SK-N-SH (cell line): Measurements from ENCODE around the gene DUSP3. TPM values are rescaled to one million over a fixed set of nuclear protein-coding genes. Genes with fewer than 3 reads are reported as not detected.

Experiments used
- CTCF ChIA-PET: fragments of 300-600, 350-600 bp; formaldehyde crosslinking; extraction: SDS; loops from one replicate; lab custom pipeline; 2021; lab: Yijun Ruan, JAX
- POLR2A ChIA-PET: fragments of 350-600 bp; sonication (Branson Sonifier 250); formaldehyde crosslinking; extraction: SDS; loops from one replicate; lab custom pipeline; 2020; ENCODE audit warnings: antibody characterized with exemption, inconsistent platforms; lab: Yijun Ruan, JAX
- DNase-seq: peaks from one replicate; pipeline ENCODE4 v3.0.0; 2012
- H2AFZ ChIP-seq: fragments of 200-600 bp; sonication (generic); 2 replicates; pipeline ENCODE4 v1.8.1; 2016; ENCODE audit warnings: antibody characterized with exemption, mild to moderate bottlenecking, low read depth
- H3F3A ChIP-seq: fragments of 200-600 bp; sonication (generic); replicated peaks from 2 replicates; pipeline ENCODE3; 2016; ENCODE audit warnings: antibody characterized with exemption, mild to moderate bottlenecking; ENCODE audit not compliant: insufficient read depth
- H3K27ac ChIP-seq, 2 experiments: fragments of 200-500 bp in 1 of 2; fragments of 200-600 bp in 1 of 2; sonication (Bioruptor generic) in 1 of 2; sonication (generic), shearing (Covaris generic) in 1 of 2; 2 replicates each; pipeline versions ENCODE4 v1.5.1 to v1.6.1; 2014 to 2016; ENCODE audit warnings: low read depth in 2 of 2, inconsistent platforms in 1 of 2, low read length in 1 of 2, mild to moderate bottlenecking in 1 of 2, mixed read lengths in 1 of 2
- H3K27me3 ChIP-seq: fragments of 200-600 bp; sonication (generic), shearing (Covaris generic); 2 replicates; pipeline ENCODE4 v1.6.1; 2016; ENCODE audit warnings: mixed run types; ENCODE audit not compliant: insufficient read depth
- H3K36me3 ChIP-seq, 2 experiments: fragments of 200-500 bp in 1 of 2; fragments of 200-600 bp in 1 of 2; sonication (Bioruptor generic) in 1 of 2; sonication (generic) in 1 of 2; replicated peaks in 1 of 2; 2 replicates each; pipeline versions ENCODE3 to v1.5.1; 2014 to 2016; ENCODE audit warnings: low read length in 1 of 2, mild to moderate bottlenecking in 1 of 2; ENCODE audit not compliant: insufficient read depth in 2 of 2, control insufficient read depth in 1 of 2
- H3K4me1 ChIP-seq, 2 experiments: fragments of 200-500 bp in 1 of 2; fragments of 200-600 bp in 1 of 2; sonication (Bioruptor generic) in 1 of 2; sonication (generic), shearing (Covaris generic) in 1 of 2; 2 replicates each; pipeline versions ENCODE4 v1.5.1 to v1.6.1; 2014 to 2016; ENCODE audit warnings: low read depth in 1 of 2, low read length in 1 of 2, mixed run types in 1 of 2; ENCODE audit not compliant: insufficient read depth in 2 of 2, control insufficient read depth in 1 of 2
- H3K4me2 ChIP-seq: fragments of 200-600 bp; sonication (generic), shearing (Covaris generic); 2 replicates; pipeline ENCODE4 v1.6.1; 2017; ENCODE audit warnings: mixed run types
- H3K4me3 ChIP-seq, 2 experiments: fragments of 200-500 bp in 1 of 2; fragments of 200-600 bp in 1 of 2; sonication (Bioruptor generic) in 1 of 2; sonication (generic), shearing (Covaris generic) in 1 of 2; 2 replicates each; pipeline versions ENCODE4 v1.5.1 to v1.8.1; 2014 to 2016; ENCODE audit warnings: low read depth in 2 of 2, inconsistent platforms in 1 of 2, low read length in 1 of 2, mild to moderate bottlenecking in 1 of 2, mixed read lengths in 1 of 2, moderate library complexity in 1 of 2
- H3K79me2 ChIP-seq: fragments of 200-600 bp; sonication (generic); 2 replicates; pipeline ENCODE4 v1.8.1; 2017; ENCODE audit warnings: mild to moderate bottlenecking; ENCODE audit not compliant: insufficient read depth
- H3K9ac ChIP-seq: fragments of 200-600 bp; sonication (generic); 2 replicates; pipeline ENCODE4 v1.6.1; 2017; ENCODE audit warnings: mixed run types
- H3K9me2 ChIP-seq: fragments of 200-600 bp; sonication (generic); 2 replicates; pipeline ENCODE4 v1.6.1; 2017; ENCODE audit warnings: mixed run types
- H3K9me3 ChIP-seq: fragments of 200-600 bp; sonication (generic); 2 replicates; pipeline ENCODE4 v1.6.1; 2017; ENCODE audit warnings: mixed run types, mild to moderate bottlenecking, moderate library complexity
- H4K20me1 ChIP-seq: fragments of 200-600 bp; sonication (generic); 2 replicates; pipeline ENCODE4 v1.6.1; 2017; ENCODE audit warnings: mild to moderate bottlenecking, mixed run types; ENCODE audit not compliant: insufficient read depth
- CHD2 ChIP-seq: fragments of 150-350 bp; IDR thresholded peaks from 2 replicates; pipeline ENCODE4 v1.6.1; 2018; ENCODE audit warnings: low read length; ENCODE audit not compliant: partially characterized antibody
- EP300 ChIP-seq, 2 experiments: IDR thresholded peaks; 2 replicates each; pipeline versions ENCODE4 v1.4.0 to v1.6.1; 2012; ENCODE audit warnings: borderline replicate concordance in 1 of 2, low read depth in 1 of 2, low read length in 1 of 2
- FOSL2 ChIP-seq: IDR thresholded peaks from 2 replicates; pipeline ENCODE4 v1.4.0; 2012; ENCODE audit warnings: low read depth, mild to moderate bottlenecking, moderate library complexity, borderline replicate concordance
- GATA2 ChIP-seq: sonication (generic); formaldehyde crosslinking; IDR thresholded peaks from 2 replicates; pipeline ENCODE4 v1.5.0; 2020; ENCODE audit warnings: mild to moderate bottlenecking, missing genetic modification reagents
- MAX ChIP-seq: IDR thresholded peaks from 2 replicates; pipeline ENCODE4 v1.4.0; 2012; ENCODE audit warnings: low read depth
- PBX3 ChIP-seq: IDR thresholded peaks from 2 replicates; pipeline ENCODE4; 2012
- POLR2AphosphoS5 ChIP-seq: IDR thresholded peaks from 2 replicates; pipeline ENCODE4 v1.6.1; 2012; ENCODE audit warnings: low read depth, low read length
- RCOR1 ChIP-seq: fragments of 150-350 bp; IDR thresholded peaks from 2 replicates; pipeline ENCODE4 v1.6.1; 2017; ENCODE audit warnings: antibody characterized with exemption, low read length
- TEAD4 ChIP-seq: IDR thresholded peaks from 2 replicates; pipeline ENCODE4 v1.4.0; 2012; ENCODE audit warnings: mild to moderate bottlenecking, borderline replicate concordance; ENCODE audit not compliant: insufficient read depth
- USF1 ChIP-seq: IDR thresholded peaks from 2 replicates; pipeline ENCODE4 v1.4.0; 2012; ENCODE audit warnings: low read depth, borderline replicate concordance
- USF2 ChIP-seq: fragments of 150-350 bp; IDR thresholded peaks from 2 replicates; pipeline ENCODE4 v1.6.1; 2017; ENCODE audit warnings: antibody characterized with exemption, low read length, low read depth, borderline replicate concordance
- WGBS: methylation state at CpG from one replicate; pipeline ENCODE4 v1.1.6; 2017; ENCODE audit warnings: low lambda C conversion rate; 5-methylcytosine and 5-hydroxymethylcytosine counted together
- polyA plus RNA-seq, 3 experiments: library from polyadenylated mRNA; depleted of rRNA; stranded (reverse); fragments of >200 nt; gene quantifications; 2 replicates each; pipeline ENCODE4 v1.2.3, GENCODE V29; 2012

The DUSP3 gene
- polyA plus RNA-seq, 1 of the 3 experiments (the other 2 are of a cell fraction): 31.5 TPM

GRCh38 chr17:43816336-43817320 lies 37.9 kb upstream of the DUSP3 start:
- no peak for TF ChIP-seq RCOR1
- TF ChIP-seq MAX: no peak
- TF ChIP-seq PBX3: no peak
- no peak for TF ChIP-seq USF1
- no peak for TF ChIP-seq FOSL2
- TF ChIP-seq EP300 (IDR thresholded peaks at IDR 0.05; ENCODE audit: borderline replicate concordance in 1 of 2, low read depth in 1 of 2, low read length in 1 of 2): no peak
- TF ChIP-seq TEAD4: no peak
- no peak for TF ChIP-seq USF2
- no peak for TF ChIP-seq POLR2AphosphoS5
- Histone ChIP-seq H3K27ac (no peak overlapping the region), H3K9me3 (no peaks in the 10 kb centered on the region), H3K79me2 (no peaks in the 10 kb centered on the region), H2AFZ (no peak overlapping the region), H3F3A (no peaks in the 10 kb centered on the region), H3K4me1 (peaks cover 0 to 8% of the 10 kb centered on the region in 2 experiments; a peak in 1 of 4 replicates), H3K27me3 (no peaks in the 10 kb centered on the region), H3K4me3 (no peak overlapping the region), H4K20me1 (no peaks in the 10 kb centered on the region), H3K9ac (no peak overlapping the region), H3K4me2 (no peak overlapping the region), H3K36me3 (peaks cover 5 to 31% of the 10 kb centered on the region in 2 experiments), H3K9me2 (no peaks in the 10 kb centered on the region)
- ChIA-PET CTCF (interaction anchor here (0.7 to 2.5 kb wide), 6 partner anchors 10 to 60 kb away, joined by 3 to 12 read pairs (median 4); partner anchors contain the start of gene CD300LG), POLR2A (no interaction called here)
- DNase-seq: no peak
- WGBS: 97% methylated on average over 23 of the region's 24 CpGs

- Histone ChIP-seq H3K9ac (no peak overlapping the region), H2AFZ (no peak overlapping the region), H3K27me3 (no peaks in the 10 kb centered on the region), H3K4me3 (no peak overlapping the region), H3K4me2 (peak overlapping the region; percentile 8; the same call in 1 of the 2 replicates), H3F3A (no peaks in the 10 kb centered on the region), H4K20me1 (no peaks in the 10 kb centered on the region), H3K9me2 (no peaks in the 10 kb centered on the region), H3K79me2 (no peaks in the 10 kb centered on the region)
- POLR2A ChIA-PET: interaction anchor here (1.0 kb wide), 1 partner anchor 12 kb away, joined by 4 read pairs; no protein-coding TSS in a partner anchor
- TF ChIP-seq FOSL2 (peak; percentile 13; the same call in 1 of the 2 replicates), CHD2 (no peak), GATA2 (CRISPR knock-in tag) (no peak)
- TF ChIP-seq, all 33 proteins: peak for 1
- CTCF ChIA-PET: interaction anchor here (1.1 to 1.5 kb wide), 2 partner anchors 32 kb away, joined by 3 to 5 read pairs; partner anchors contain the start of gene CD300LG
- H3K27ac ChIP-seq: peak overlapping the region in 1 of 2 experiments; percentile 13; a peak in 1 of 4 replicates
- WGBS: 18% methylated on average over 1 of the region's 1 CpG
- peaks cover 5 to 37% of the 10 kb centered on the region in 2 experiments for H3K36me3 ChIP-seq
- peaks cover 0 to 8% of the 10 kb centered on the region in 2 experiments; a peak in 1 of 4 replicates for H3K4me1 ChIP-seq
- no peak for DNase-seq
- H3K9me3 ChIP-seq: no peaks in the 10 kb centered on the region
Measured at GRCh38 chr17:43814714-43815113, 35.9 kb upstream of the DUSP3 start.
